ENCODE data around the gene RNF43. TPM values are rescaled to one million over a fixed set of nuclear protein-coding genes. Genes with fewer than 3 reads are reported as not detected.

The RNF43 gene
- total RNA-seq, 1 experiment from 2014 or later, result 2.9 TPM

DNA sequence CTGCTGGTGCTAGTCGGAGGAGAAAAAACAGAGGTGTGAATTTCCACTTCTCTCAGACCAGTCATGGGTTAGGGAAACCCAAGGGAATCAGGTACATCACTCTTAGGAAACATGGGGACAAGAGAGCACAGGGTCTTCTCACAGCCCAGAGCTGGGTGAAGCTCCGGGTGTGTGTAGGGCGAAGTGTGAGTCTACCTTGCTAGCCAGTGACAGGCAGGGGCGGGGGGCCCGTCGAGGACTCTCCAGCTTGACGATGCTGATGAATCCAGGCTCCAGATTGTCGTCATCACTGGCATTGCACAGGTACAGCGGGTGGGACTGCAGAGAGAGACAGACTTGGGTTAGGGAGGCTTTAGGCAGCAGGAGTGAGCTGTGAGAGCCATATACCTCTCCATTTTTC is 46.6 kb downstream of the RNF43 start:
- no TSS peak for BruUV-seq (replicated peaks)
- H3K27me3 Mint-ChIP-seq (ENCODE audit: unreplicated experiment), result no peaks in the 10 kb centered on the region
- intact Hi-C loops (cut with micrococcal nuclease; ENCODE audit: unreplicated experiment), result no loop called here
- no peak for TF ChIP-seq CTCF (IDR thresholded peaks at IDR 0.05; ENCODE audit: unreplicated experiment)
- CTCF ChIA-PET, result no interaction called here
- DNase-seq, result no peak
- H3K4me3 Mint-ChIP-seq (ENCODE audit: low read depth, unreplicated experiment), result no peak overlapping the region
- no peaks in the 10 kb centered on the region for H3K9me3 Mint-ChIP-seq (ENCODE audit: low read depth, unreplicated experiment)
- no peaks in the 10 kb centered on the region for H3K36me3 Mint-ChIP-seq (ENCODE audit: insufficient read depth, unreplicated experiment)
- no peak overlapping the region for H3K27ac Mint-ChIP-seq (ENCODE audit: unreplicated experiment)
- H3K4me1 Mint-ChIP-seq (ENCODE audit: low read depth, unreplicated experiment), result peaks cover 16% of the 10 kb centered on the region

DNA sequence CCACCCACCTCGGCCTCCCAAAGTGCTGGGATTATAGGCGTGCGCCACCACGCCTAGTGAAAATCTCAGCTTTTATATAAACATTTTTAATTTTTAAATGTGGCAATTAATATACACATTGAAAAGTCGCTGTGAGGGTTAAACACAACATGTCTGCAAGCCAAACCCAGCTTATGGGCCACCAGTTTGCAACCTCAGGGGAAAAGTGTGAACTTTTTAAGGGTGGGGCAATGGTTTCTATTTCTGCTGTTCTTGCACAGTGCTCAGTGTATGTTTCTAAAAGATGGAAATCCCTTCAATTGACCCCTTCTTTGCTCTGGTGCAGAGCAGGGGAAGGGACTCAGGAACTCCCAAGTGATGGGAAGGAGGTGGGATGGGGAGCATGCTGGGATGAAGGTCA is 47.0 kb downstream of the RNF43 start:
- Mint-ChIP-seq H3K4me3 (ENCODE audit: low read depth, unreplicated experiment) (no peak overlapping the region), H3K36me3 (ENCODE audit: insufficient read depth, unreplicated experiment) (no peaks in the 10 kb centered on the region), H3K27ac (ENCODE audit: unreplicated experiment) (no peak overlapping the region), H3K9me3 (ENCODE audit: low read depth, unreplicated experiment) (no peaks in the 10 kb centered on the region), H3K27me3 (ENCODE audit: unreplicated experiment) (no peaks in the 10 kb centered on the region), H3K4me1 (ENCODE audit: low read depth, unreplicated experiment) (peaks cover 12% of the 10 kb centered on the region)
- CTCF ChIA-PET, result interaction anchor here (1.1 kb wide), 1 partner anchor 47 kb away, joined by 4 read pairs; the partner anchor contains the start of gene RNF43
- intact Hi-C loops (cut with micrococcal nuclease; ENCODE audit: unreplicated experiment), result no loop called here
- no TSS peak for BruUV-seq (replicated peaks)
- no peak for DNase-seq
- TF ChIP-seq CTCF (IDR thresholded peaks at IDR 0.05; ENCODE audit: unreplicated experiment), result no peak

GRCh38 chr17:58369214-58370031 is 47.9 kb downstream of the RNF43 start:
- H3K27ac Mint-ChIP-seq (ENCODE audit: unreplicated experiment), result no peak overlapping the region
- no peaks in the 10 kb centered on the region for H3K27me3 Mint-ChIP-seq (ENCODE audit: unreplicated experiment)
- BruUV-seq (replicated peaks), result no TSS peak
- peaks cover 7% of the 10 kb centered on the region for H3K4me1 Mint-ChIP-seq (ENCODE audit: low read depth, unreplicated experiment)
- no peaks in the 10 kb centered on the region for H3K36me3 Mint-ChIP-seq (ENCODE audit: insufficient read depth, unreplicated experiment)
- CTCF ChIA-PET, result interaction anchor here (0.7 to 1.1 kb wide), 3 partner anchors 17 to 122 kb away, joined by 4 read pairs; partner anchors contain the start of genes RNF43 and SUPT4H1
- H3K4me3 Mint-ChIP-seq (ENCODE audit: low read depth, unreplicated experiment), result no peak overlapping the region
- H3K9me3 Mint-ChIP-seq (ENCODE audit: low read depth, unreplicated experiment), result no peaks in the 10 kb centered on the region
- intact Hi-C loops (cut with micrococcal nuclease; ENCODE audit: unreplicated experiment), result no loop called here
- DNase-seq, result no peak
- TF ChIP-seq CTCF (IDR thresholded peaks at IDR 0.05; ENCODE audit: unreplicated experiment), result no peak

DNA sequence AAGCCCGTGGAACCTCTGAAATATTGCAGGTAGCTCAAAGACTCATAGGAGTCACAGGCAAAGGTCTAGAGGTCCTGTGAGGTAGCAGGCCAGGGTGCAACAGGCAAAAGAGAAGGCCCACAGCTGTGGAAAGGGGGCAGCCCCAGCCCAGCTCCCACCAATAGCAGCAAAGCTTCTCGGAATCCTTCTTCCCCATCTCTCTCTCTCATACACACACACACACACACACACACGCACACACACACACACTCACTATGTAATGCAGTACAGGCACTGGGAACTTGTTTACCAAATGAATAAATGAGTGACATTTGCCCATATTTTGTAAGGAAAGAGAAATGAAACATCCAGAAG is 48.5 kb downstream of the RNF43 start:
- Mint-ChIP-seq H3K4me3 (ENCODE audit: low read depth, unreplicated experiment) (no peak overlapping the region), H3K27me3 (ENCODE audit: unreplicated experiment) (no peaks in the 10 kb centered on the region), H3K27ac (ENCODE audit: unreplicated experiment) (no peak overlapping the region), H3K4me1 (ENCODE audit: low read depth, unreplicated experiment) (peaks cover 7% of the 10 kb centered on the region), H3K36me3 (ENCODE audit: insufficient read depth, unreplicated experiment) (no peaks in the 10 kb centered on the region), H3K9me3 (ENCODE audit: low read depth, unreplicated experiment) (no peaks in the 10 kb centered on the region)
- intact Hi-C loops (cut with micrococcal nuclease; ENCODE audit: unreplicated experiment), result no loop called here
- no peak for TF ChIP-seq CTCF (IDR thresholded peaks at IDR 0.05; ENCODE audit: unreplicated experiment)
- DNase-seq, result no peak
- CTCF ChIA-PET, result interaction anchor here (0.6 to 0.7 kb wide), 2 partner anchors 123 to 429 kb away, joined by 4 read pairs; no protein-coding TSS in a partner anchor
- BruUV-seq (replicated peaks), result no TSS peak

Other genes starting within 250 kb of the RNF43 start
- gene EPX, start 224.8 kb downstream of the RNF43 start, total RNA-seq (2022), result not detected in 2 replicates
- 9.6 and 14.1 TPM in 2 replicates for gene MKS1, start 198.3 kb downstream of the RNF43 start, total RNA-seq (2022)
- not detected in 2 replicates for gene LPO, start 178.9 kb downstream of the RNF43 start, total RNA-seq (2022)
- gene MPO, start 136.6 kb downstream of the RNF43 start, total RNA-seq (2022), result not detected in 2 replicates
- not detected in 2 replicates for gene TSPOAP1, start 88.7 kb downstream of the RNF43 start, total RNA-seq (2022)
- gene SUPT4H1, start 65.3 kb downstream of the RNF43 start, total RNA-seq (2022), result 40.3 and 46.7 TPM in 2 replicates
- 0.07 TPM in 1 of 2 replicates, not detected in the other for gene HSF5, start 70.9 kb upstream of the RNF43 start, total RNA-seq (2022)
- gene MTMR4, start 97.1 kb upstream of the RNF43 start, total RNA-seq (2022), result 28.2 and 33.5 TPM in 2 replicates

Measured in Calu3 (cell line).